ENCODE results near the gene TMEM31.

TMEM31 gene

GRCh38 chrX:103729015-103729414 is 18.3 kb downstream of the TMEM31 start:
- Histone ChIP-seq H3K4me1 (ENCODE audit: control insufficient read depth, insufficient read depth, low read length) (peaks cover 38% of the 10 kb centered on the region), H3K9ac (ENCODE audit: low read depth, low read length) (no peak overlapping the region), H3K27me3 (ENCODE audit: control insufficient read depth, insufficient read depth, low read length) (peaks cover 3% of the 10 kb centered on the region), H3K4me3 (ENCODE audit: low read depth, low read length) (no peak overlapping the region), H3K36me3 (ENCODE audit: control insufficient read depth, insufficient read depth, low read length) (no peaks in the 10 kb centered on the region), H3K9me3 (ENCODE audit: control insufficient read depth, insufficient read depth, low read length) (no peaks in the 10 kb centered on the region)

- no peak overlapping the region for H3K4me3 ChIP-seq (ENCODE audit: low read depth, low read length)
- H3K9ac ChIP-seq (ENCODE audit: low read depth, low read length): no peak overlapping the region
- peaks cover 38% of the 10 kb centered on the region for H3K4me1 ChIP-seq (ENCODE audit: control insufficient read depth, insufficient read depth, low read length)
These were observed 19.6 kb downstream of the TMEM31 start for GRCh38 chrX:103730147-103730795.

GRCh38 chrX:103730796-103731493 is 20.2 kb downstream of the TMEM31 start:
- Histone ChIP-seq H3K4me3 (ENCODE audit: low read depth, low read length) (no peak overlapping the region), H3K9me3 (ENCODE audit: control insufficient read depth, insufficient read depth, low read length) (no peaks in the 10 kb centered on the region), H3K9ac (ENCODE audit: low read depth, low read length) (no peak overlapping the region), H3K4me1 (ENCODE audit: control insufficient read depth, insufficient read depth, low read length) (peaks cover 38% of the 10 kb centered on the region), H3K27me3 (ENCODE audit: control insufficient read depth, insufficient read depth, low read length) (peaks cover 3% of the 10 kb centered on the region), H3K36me3 (ENCODE audit: control insufficient read depth, insufficient read depth, low read length) (no peaks in the 10 kb centered on the region)

More at GRCh38 chrX:103730147-103730795, 19.6 kb downstream of the TMEM31 start:
- Histone ChIP-seq H3K36me3 (ENCODE audit: control insufficient read depth, insufficient read depth, low read length) (no peaks in the 10 kb centered on the region), H3K27me3 (ENCODE audit: control insufficient read depth, insufficient read depth, low read length) (peaks cover 3% of the 10 kb centered on the region), H3K9me3 (ENCODE audit: control insufficient read depth, insufficient read depth, low read length) (no peaks in the 10 kb centered on the region)

- H3K4me1 ChIP-seq (ENCODE audit: control insufficient read depth, insufficient read depth, low read length): peaks cover 28% of the 10 kb centered on the region
- H3K4me3 ChIP-seq (ENCODE audit: low read depth, low read length): no peak overlapping the region
- peaks cover 6% of the 10 kb centered on the region for H3K27me3 ChIP-seq (ENCODE audit: control insufficient read depth, insufficient read depth, low read length)
- no peaks in the 10 kb centered on the region for H3K36me3 ChIP-seq (ENCODE audit: control insufficient read depth, insufficient read depth, low read length)
- no peaks in the 10 kb centered on the region for H3K9me3 ChIP-seq (ENCODE audit: control insufficient read depth, insufficient read depth, low read length)
- no peak overlapping the region for H3K9ac ChIP-seq (ENCODE audit: low read depth, low read length)
These were observed 22.3 kb downstream of the TMEM31 start for GRCh38 chrX:103733017-103733416.

GRCh38 chrX:103734125-103734760 is 23.5 kb downstream of the TMEM31 start:
- peaks cover 20% of the 10 kb centered on the region for H3K4me1 ChIP-seq (ENCODE audit: control insufficient read depth, insufficient read depth, low read length)

GRCh38 chrX:103737696-103738095 is 27.0 kb downstream of the TMEM31 start:
- Histone ChIP-seq H3K4me1 (ENCODE audit: control insufficient read depth, insufficient read depth, low read length) (peaks cover 14% of the 10 kb centered on the region), H3K27me3 (ENCODE audit: control insufficient read depth, insufficient read depth, low read length) (peaks cover 3% of the 10 kb centered on the region), H3K9me3 (ENCODE audit: control insufficient read depth, insufficient read depth, low read length) (no peaks in the 10 kb centered on the region), H3K36me3 (ENCODE audit: control insufficient read depth, insufficient read depth, low read length) (no peaks in the 10 kb centered on the region), H3K9ac (ENCODE audit: low read depth, low read length) (no peak overlapping the region), H3K4me3 (ENCODE audit: low read depth, low read length) (no peak overlapping the region)

More at GRCh38 chrX:103734125-103734760, 23.5 kb downstream of the TMEM31 start:
- no peak overlapping the region for H3K4me3 ChIP-seq (ENCODE audit: low read depth, low read length)
- no peaks in the 10 kb centered on the region for H3K36me3 ChIP-seq (ENCODE audit: control insufficient read depth, insufficient read depth, low read length)
- peaks cover 3% of the 10 kb centered on the region for H3K27me3 ChIP-seq (ENCODE audit: control insufficient read depth, insufficient read depth, low read length)
- H3K9me3 ChIP-seq (ENCODE audit: control insufficient read depth, insufficient read depth, low read length): no peaks in the 10 kb centered on the region
- no peak overlapping the region for H3K9ac ChIP-seq (ENCODE audit: low read depth, low read length)

- no peak overlapping the region for H3K4me3 ChIP-seq (ENCODE audit: low read depth, low read length)
- no peaks in the 10 kb centered on the region for H3K9me3 ChIP-seq (ENCODE audit: control insufficient read depth, insufficient read depth, low read length)
- H3K27me3 ChIP-seq (ENCODE audit: control insufficient read depth, insufficient read depth, low read length): peaks cover 3% of the 10 kb centered on the region
- peaks cover 14% of the 10 kb centered on the region for H3K4me1 ChIP-seq (ENCODE audit: control insufficient read depth, insufficient read depth, low read length)
- H3K9ac ChIP-seq (ENCODE audit: low read depth, low read length): no peak overlapping the region
- no peaks in the 10 kb centered on the region for H3K36me3 ChIP-seq (ENCODE audit: control insufficient read depth, insufficient read depth, low read length)
These were observed 28.7 kb downstream of the TMEM31 start for GRCh38 chrX:103739421-103739820.

- Histone ChIP-seq H3K9ac (ENCODE audit: low read depth, low read length) (peak overlapping the region; percentile 87), H3K4me1 (ENCODE audit: control insufficient read depth, insufficient read depth, low read length) (peaks cover 22% of the 10 kb centered on the region), H3K9me3 (ENCODE audit: control insufficient read depth, insufficient read depth, low read length) (no peaks in the 10 kb centered on the region), H3K4me3 (ENCODE audit: low read depth, low read length) (peak overlapping the region; percentile 49), H3K36me3 (ENCODE audit: control insufficient read depth, insufficient read depth, low read length) (no peaks in the 10 kb centered on the region), H3K27me3 (ENCODE audit: control insufficient read depth, insufficient read depth, low read length) (peaks cover 2% of the 10 kb centered on the region)
These were observed 31.2 kb downstream of the TMEM31 start for GRCh38 chrX:103741879-103742278.

GRCh38 chrX:103742339-103742738 is 31.6 kb downstream of the TMEM31 start:
- Histone ChIP-seq H3K4me1 (ENCODE audit: control insufficient read depth, insufficient read depth, low read length) (peaks cover 22% of the 10 kb centered on the region), H3K4me3 (ENCODE audit: low read depth, low read length) (peak overlapping the region; percentile 93), H3K27me3 (ENCODE audit: control insufficient read depth, insufficient read depth, low read length) (no peaks in the 10 kb centered on the region), H3K9ac (ENCODE audit: low read depth, low read length) (peak overlapping the region; percentile 90), H3K9me3 (ENCODE audit: control insufficient read depth, insufficient read depth, low read length) (no peaks in the 10 kb centered on the region), H3K36me3 (ENCODE audit: control insufficient read depth, insufficient read depth, low read length) (no peaks in the 10 kb centered on the region)

GRCh38 chrX:103747163-103747562 is 36.5 kb downstream of the TMEM31 start:
- Histone ChIP-seq H3K9me3 (ENCODE audit: control insufficient read depth, insufficient read depth, low read length) (no peaks in the 10 kb centered on the region), H3K36me3 (ENCODE audit: control insufficient read depth, insufficient read depth, low read length) (peaks cover 11% of the 10 kb centered on the region), H3K27me3 (ENCODE audit: control insufficient read depth, insufficient read depth, low read length) (no peaks in the 10 kb centered on the region), H3K9ac (ENCODE audit: low read depth, low read length) (no peak overlapping the region), H3K4me3 (ENCODE audit: low read depth, low read length) (peak overlapping the region; percentile 93), H3K4me1 (ENCODE audit: control insufficient read depth, insufficient read depth, low read length) (peaks cover 10% of the 10 kb centered on the region)

GRCh38 chrX:103754401-103754800 is 43.7 kb downstream of the TMEM31 start:
- Histone ChIP-seq H3K36me3 (ENCODE audit: control insufficient read depth, insufficient read depth, low read length) (peaks cover 45% of the 10 kb centered on the region), H3K4me1 (ENCODE audit: control insufficient read depth, insufficient read depth, low read length) (peaks cover 6% of the 10 kb centered on the region), H3K9ac (ENCODE audit: low read depth, low read length) (no peak overlapping the region), H3K9me3 (ENCODE audit: control insufficient read depth, insufficient read depth, low read length) (no peaks in the 10 kb centered on the region), H3K4me3 (ENCODE audit: low read depth, low read length) (no peak overlapping the region), H3K27me3 (ENCODE audit: control insufficient read depth, insufficient read depth, low read length) (no peaks in the 10 kb centered on the region)

GRCh38 chrX:103756736-103757135 is 46.0 kb downstream of the TMEM31 start:
- H3K27me3 ChIP-seq (ENCODE audit: control insufficient read depth, insufficient read depth, low read length): no peaks in the 10 kb centered on the region
- H3K36me3 ChIP-seq (ENCODE audit: control insufficient read depth, insufficient read depth, low read length): peaks cover 39% of the 10 kb centered on the region
- no peak overlapping the region for H3K9ac ChIP-seq (ENCODE audit: low read depth, low read length)
- H3K9me3 ChIP-seq (ENCODE audit: control insufficient read depth, insufficient read depth, low read length): no peaks in the 10 kb centered on the region
- no peak overlapping the region for H3K4me3 ChIP-seq (ENCODE audit: low read depth, low read length)
- H3K4me1 ChIP-seq (ENCODE audit: control insufficient read depth, insufficient read depth, low read length): peaks cover 16% of the 10 kb centered on the region

Data from iPS-15b (cell line).